GM12864 (cell line): Measurements from ENCODE around the gene AKAP1.

Experiments
- DNase-seq: peaks from one replicate; pipeline ENCODE4 v3.0.0-alpha.2; 2011; ENCODE audit warnings: low read depth
- H3K4me3 ChIP-seq: 2 replicates; pipeline ENCODE4 v1.5.1; 2011; ENCODE audit warnings: mild to moderate bottlenecking, low read depth, low read length, control low read depth
- CTCF ChIP-seq: IDR thresholded peaks from 2 replicates; pipeline ENCODE4 v1.5.1; 2011; ENCODE audit warnings: low read depth, mild to moderate bottlenecking, moderate library complexity, low read length, control low read depth, inconsistent platforms; ENCODE audit errors: missing control alignments

Gene AKAP1

GRCh38 chr17:57158325-57158724 is 73.3 kb downstream of the AKAP1 start:
- H3K4me3 ChIP-seq: no peak overlapping the region
- DNase-seq: no peak
- no peak for TF ChIP-seq CTCF

- no peak overlapping the region for H3K4me3 ChIP-seq
- DNase-seq: no peak
Measured at GRCh38 chr17:57158795-57159194, 73.7 kb downstream of the AKAP1 start.

GRCh38 chr17:57160624-57161023 is 75.6 kb downstream of the AKAP1 start:
- DNase-seq: no peak
- TF ChIP-seq CTCF: no peak
- H3K4me3 ChIP-seq: no peak overlapping the region

More at GRCh38 chr17:57158795-57159194, 73.7 kb downstream of the AKAP1 start:
- TF ChIP-seq CTCF: no peak

- no peak overlapping the region for H3K4me3 ChIP-seq
- no peak for DNase-seq
- no peak for TF ChIP-seq CTCF
Measured at GRCh38 chr17:57164814-57165213, 79.8 kb downstream of the AKAP1 start.

- TF ChIP-seq CTCF: no peak
- no peak for DNase-seq
- no peak overlapping the region for H3K4me3 ChIP-seq
Measured at GRCh38 chr17:57165754-57166153, 80.7 kb downstream of the AKAP1 start.

DNA sequence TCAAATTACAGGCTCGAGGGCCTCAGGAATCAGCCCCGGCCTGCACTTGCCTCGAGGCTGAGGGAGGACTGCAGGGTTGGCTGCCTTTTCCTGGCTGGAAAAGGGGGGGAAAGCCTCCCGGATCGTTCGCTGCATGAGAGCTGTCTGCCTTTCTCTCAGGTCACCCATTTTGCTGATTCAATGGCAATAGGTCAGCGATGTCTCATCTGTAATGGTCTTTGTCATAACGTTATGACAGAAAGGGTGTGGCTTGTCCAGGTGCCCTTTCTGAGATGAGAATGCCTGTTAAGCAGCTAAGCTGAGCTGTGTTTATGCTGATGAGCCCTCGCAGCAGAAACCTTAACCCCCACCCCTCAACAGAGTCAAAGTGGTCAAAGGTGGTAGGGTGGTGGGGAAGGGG is 81.8 kb downstream of the AKAP1 start:
- TF ChIP-seq CTCF: no peak
- DNase-seq: no peak

GRCh38 chr17:57168695-57169094 is 83.6 kb downstream of the AKAP1 start:
- H3K4me3 ChIP-seq: no peak overlapping the region
- no peak for TF ChIP-seq CTCF
- no peak for DNase-seq

More for the DNA sequence above, 81.8 kb downstream of the AKAP1 start:
- no peak overlapping the region for H3K4me3 ChIP-seq
